Skeletal muscle tissue (tissue), 4 donors: ENCODE data around the gene ADAM33. TPM values are rescaled to one million over a fixed set of nuclear protein-coding genes. Genes with fewer than 3 reads are reported as not detected.

ENCODE experiments used
- H3K27ac ChIP-seq: one replicate; pipeline ENCODE4 v1.7.0; 2013; ENCODE audit warnings: mild to moderate bottlenecking, low read depth, low read length, inconsistent platforms
- H3K27me3 ChIP-seq, 3 donors: one replicate each; pipeline ENCODE4 v1.7.0; 2013; ENCODE audit warnings: low read length in 3 of 3; ENCODE audit not compliant: control insufficient read depth in 3 of 3, insufficient read depth in 3 of 3
- H3K36me3 ChIP-seq, 3 donors: one replicate each; pipeline ENCODE4 v1.7.0; 2013; ENCODE audit warnings: low read length in 3 of 3; ENCODE audit not compliant: control insufficient read depth in 3 of 3, insufficient read depth in 3 of 3
- H3K4me1 ChIP-seq, 3 donors: one replicate each; pipeline ENCODE4 v1.7.0; 2013; ENCODE audit warnings: low read length in 3 of 3, mild to moderate bottlenecking in 3 of 3; ENCODE audit not compliant: control insufficient read depth in 3 of 3, insufficient read depth in 3 of 3
- H3K4me3 ChIP-seq, 3 donors: one replicate each; pipeline ENCODE4 v1.7.0; 2013; ENCODE audit warnings: low read length in 3 of 3
- H3K9ac ChIP-seq, 3 donors: one replicate each; pipeline ENCODE4 v1.7.0; 2013; ENCODE audit warnings: low read length in 3 of 3, mild to moderate bottlenecking in 3 of 3, moderate library complexity in 2 of 3, low read depth in 1 of 3
- H3K9me3 ChIP-seq, 3 donors: one replicate each; pipeline ENCODE4 v1.7.0; 2013; ENCODE audit warnings: low read length in 3 of 3; ENCODE audit not compliant: control insufficient read depth in 3 of 3
- total RNA-seq: library from RNA; depleted of rRNA; stranded (reverse); fragments of >200 nt; gene quantifications from one replicate; pipeline ENCODE4 v1.2.3, GENCODE V29; 2014
- donor health status: Osteomylitis.

Gene ADAM33
- total RNA-seq, 1 donor from 2014 or later = 30.8 TPM

DNA sequence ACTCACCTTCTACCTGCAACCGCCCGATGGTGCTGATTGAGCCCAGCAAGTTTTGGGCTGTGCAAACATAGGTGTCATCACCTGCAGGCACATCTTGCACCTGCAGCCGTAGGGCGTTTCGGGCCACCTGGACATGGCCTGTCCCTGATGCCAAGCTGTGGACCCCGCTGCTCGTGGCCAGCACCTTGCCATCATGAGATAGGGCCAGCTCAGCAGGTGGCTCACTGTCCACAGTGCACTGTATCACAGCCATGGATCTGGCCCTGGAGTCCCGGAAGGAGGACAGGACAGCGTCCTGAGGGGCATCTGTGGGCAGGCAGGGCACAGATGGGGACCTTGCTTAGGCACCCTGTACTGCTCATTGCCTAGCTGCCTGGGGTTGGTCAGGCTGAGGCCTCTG lies 10.1 kb upstream of the ADAM33 start:
- Histone ChIP-seq H3K27ac (no peak overlapping the region), H3K9me3 (peaks cover 0 to 4% (median 0%) of the 10 kb centered on the region in 3 donors), H3K9ac (no peak overlapping the region), H3K4me1 (peaks cover 6 to 10% (median 7%) of the 10 kb centered on the region in 3 donors), H3K4me3 (no peak overlapping the region), H3K27me3 (no peaks in the 10 kb centered on the region), H3K36me3 (peaks cover 0 to 4% (median 0%) of the 10 kb centered on the region in 3 donors)

- H3K4me3 ChIP-seq = no peak overlapping the region
- peaks cover 0 to 4% (median 0%) of the 10 kb centered on the region in 3 donors for H3K36me3 ChIP-seq
- peaks cover 0 to 1% (median 0%) of the 10 kb centered on the region in 3 donors for H3K9me3 ChIP-seq
- no peak overlapping the region for H3K9ac ChIP-seq
- H3K27ac ChIP-seq = no peak overlapping the region
- H3K27me3 ChIP-seq = no peaks in the 10 kb centered on the region
- peaks cover 11 to 15% (median 12%) of the 10 kb centered on the region in 3 donors for H3K4me1 ChIP-seq
Observed at GRCh38 chr20:3691306-3691705, 9.5 kb upstream of the ADAM33 start.

DNA sequence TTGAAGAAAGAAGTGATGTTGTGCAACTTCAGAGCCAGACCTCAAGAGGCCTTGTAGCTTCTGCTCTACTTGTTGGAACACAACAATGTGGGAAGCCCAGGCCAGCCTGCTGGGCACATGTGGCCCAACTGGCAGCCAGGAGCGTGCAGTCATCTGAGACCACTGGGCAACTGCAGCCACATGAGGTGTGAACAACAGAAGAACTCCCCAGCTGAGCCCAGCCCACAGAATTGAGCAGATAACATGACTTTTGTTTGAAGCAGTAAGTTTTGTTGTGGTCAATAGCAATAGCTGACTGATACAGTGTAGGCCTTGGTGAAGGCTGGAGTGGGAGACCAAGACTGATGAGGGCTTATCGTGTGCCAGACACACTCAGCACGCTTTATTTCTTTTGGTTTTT lies 8.6 kb upstream of the ADAM33 start:
- H3K27ac ChIP-seq = no peak overlapping the region
- no peak overlapping the region for H3K4me3 ChIP-seq
- H3K9me3 ChIP-seq = no peaks in the 10 kb centered on the region
- H3K9ac ChIP-seq = no peak overlapping the region
- H3K4me1 ChIP-seq = peaks cover 11 to 16% (median 13%) of the 10 kb centered on the region in 3 donors
- no peaks in the 10 kb centered on the region for H3K27me3 ChIP-seq
- H3K36me3 ChIP-seq = peaks cover 0 to 4% (median 0%) of the 10 kb centered on the region in 3 donors

- Histone ChIP-seq H3K9me3 (no peaks in the 10 kb centered on the region), H3K36me3 (peaks cover 0 to under 1% (median 0%) of the 10 kb centered on the region in 3 donors), H3K4me1 (peaks cover 11 to 16% (median 13%) of the 10 kb centered on the region in 3 donors), H3K9ac (no peak overlapping the region), H3K27me3 (no peaks in the 10 kb centered on the region), H3K27ac (no peak overlapping the region), H3K4me3 (no peak overlapping the region)
Observed at GRCh38 chr20:3689978-3690377, 8.2 kb upstream of the ADAM33 start.

GRCh38 chr20:3687655-3688054 lies 5.8 kb upstream of the ADAM33 start:
- H3K27ac ChIP-seq = peak overlapping the region; percentile 11
- H3K27me3 ChIP-seq = no peaks in the 10 kb centered on the region
- no peaks in the 10 kb centered on the region for H3K36me3 ChIP-seq
- H3K9ac ChIP-seq = no peak overlapping the region
- no peak overlapping the region for H3K4me3 ChIP-seq
- peaks cover 11 to 16% (median 13%) of the 10 kb centered on the region in 3 donors for H3K4me1 ChIP-seq
- no peaks in the 10 kb centered on the region for H3K9me3 ChIP-seq

DNA sequence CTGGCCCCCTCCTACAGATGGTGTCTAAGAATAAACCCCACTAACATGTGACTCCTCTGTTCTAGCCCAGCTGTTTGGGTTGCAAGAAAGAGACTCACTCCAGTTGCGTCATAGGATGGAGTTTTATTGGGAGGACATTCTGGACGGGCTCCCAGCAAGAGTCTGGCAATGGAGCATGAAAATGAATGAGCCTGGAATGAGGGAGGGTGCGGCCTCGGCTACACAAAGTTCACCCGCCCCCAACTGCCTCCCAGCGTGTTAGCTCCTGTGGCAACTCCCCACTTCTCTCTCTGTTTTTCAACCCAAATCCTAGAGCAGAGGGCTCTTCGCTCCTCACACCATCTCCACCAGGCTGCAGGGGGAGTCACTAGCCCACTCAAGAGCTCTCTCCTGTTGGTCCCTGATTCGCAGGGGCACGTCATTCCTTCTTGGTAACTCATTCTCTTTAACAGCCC lies 5.1 kb upstream of the ADAM33 start:
- Histone ChIP-seq H3K4me1 (peaks cover 11 to 20% (median 13%) of the 10 kb centered on the region in 3 donors), H3K9me3 (no peaks in the 10 kb centered on the region), H3K27me3 (peaks cover 4 to 5% (median 5%) of the 10 kb centered on the region in 3 donors), H3K27ac (peak overlapping the region; percentile 11), H3K4me3 (peak overlapping the region in 1 of 3 donors; percentile 54), H3K9ac (no peak overlapping the region), H3K36me3 (no peaks in the 10 kb centered on the region)

DNA sequence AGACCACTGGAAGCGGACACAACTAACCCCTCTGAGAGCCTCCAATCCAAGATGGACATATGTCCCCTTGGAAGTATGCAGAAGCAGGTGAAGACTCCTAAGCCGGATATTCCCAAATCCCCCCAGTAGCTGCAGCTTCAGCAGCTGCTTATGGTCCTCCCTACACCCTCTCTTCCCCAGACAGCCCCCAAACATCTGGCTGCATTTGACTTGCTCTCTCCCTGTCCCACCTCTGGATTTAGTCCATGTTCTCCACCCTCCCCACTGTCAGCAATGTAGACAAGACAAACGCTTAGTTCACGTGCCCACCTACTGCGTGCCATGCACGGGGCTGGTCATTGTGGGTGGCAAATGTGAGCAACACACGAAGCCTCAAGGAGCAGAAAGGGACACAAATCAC lies 4.6 kb upstream of the ADAM33 start:
- Histone ChIP-seq H3K4me1 (peaks cover 11 to 23% (median 17%) of the 10 kb centered on the region in 3 donors), H3K9me3 (no peaks in the 10 kb centered on the region), H3K36me3 (no peaks in the 10 kb centered on the region), H3K27me3 (peaks cover 5 to 8% (median 5%) of the 10 kb centered on the region in 3 donors), H3K27ac (no peak overlapping the region), H3K4me3 (peak overlapping the region in 1 of 3 donors; percentile 42), H3K9ac (no peak overlapping the region)

- Histone ChIP-seq H3K27me3 (peaks cover 8 to 14% (median 13%) of the 10 kb centered on the region in 3 donors), H3K36me3 (no peaks in the 10 kb centered on the region), H3K4me1 (peaks cover 11 to 23% (median 18%) of the 10 kb centered on the region in 3 donors), H3K4me3 (no peak overlapping the region), H3K9ac (no peak overlapping the region), H3K27ac (no peak overlapping the region), H3K9me3 (no peaks in the 10 kb centered on the region)
Observed at GRCh38 chr20:3685341-3685740, 3.5 kb upstream of the ADAM33 start.

GRCh38 chr20:3681352-3681930 lies 369 bp downstream of the ADAM33 start:
- Histone ChIP-seq H3K9ac (peak overlapping the region; percentile 12 to 66 (median 53)), H3K4me3 (peak overlapping the region; percentile 46 to 67 (median 66)), H3K27ac (no peak overlapping the region), H3K27me3 (peaks cover 8 to 14% (median 13%) of the 10 kb centered on the region in 3 donors), H3K36me3 (no peaks in the 10 kb centered on the region), H3K4me1 (peaks cover 16 to 20% (median 19%) of the 10 kb centered on the region in 3 donors), H3K9me3 (no peaks in the 10 kb centered on the region)

DNA sequence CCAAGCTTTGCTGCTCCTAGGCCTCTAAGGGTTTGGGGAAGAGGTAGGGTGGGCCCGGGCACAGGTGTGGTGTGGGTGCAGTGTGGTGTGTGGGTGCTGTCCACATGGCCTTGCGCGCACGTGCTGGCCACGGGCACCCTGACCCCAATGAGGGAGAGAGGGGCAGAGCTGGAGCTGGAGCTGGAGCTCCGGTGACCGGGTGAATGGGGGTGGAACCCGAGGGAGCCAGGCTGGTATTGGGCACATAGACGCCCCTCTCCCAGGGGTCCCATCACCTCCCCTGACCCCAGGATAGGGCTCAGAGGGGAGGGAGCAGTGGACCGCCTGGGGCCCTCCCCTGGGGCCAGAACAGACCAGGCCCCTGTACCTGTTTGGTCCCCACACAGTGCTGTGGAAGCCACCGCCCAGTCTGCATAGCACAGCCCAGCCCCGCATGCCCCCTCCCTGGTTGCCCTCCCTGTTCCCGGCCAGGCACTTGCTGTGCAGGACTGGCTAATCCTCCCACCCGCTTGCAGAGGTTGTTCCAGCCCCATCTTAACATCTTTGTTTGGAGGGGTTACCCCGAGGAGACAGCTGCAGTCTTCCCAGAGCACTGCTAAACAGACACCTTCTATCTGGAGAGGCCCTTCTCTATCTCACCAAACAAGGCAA lies 984 bp downstream of the ADAM33 start:
- peak overlapping the region; percentile 33 to 57 (median 53) for H3K9ac ChIP-seq
- H3K27me3 ChIP-seq = peaks cover 8 to 14% (median 13%) of the 10 kb centered on the region in 3 donors
- H3K4me1 ChIP-seq = peaks cover 13 to 19% (median 16%) of the 10 kb centered on the region in 3 donors

More for the DNA sequence above, 984 bp downstream of the ADAM33 start:
- H3K9me3 ChIP-seq = no peaks in the 10 kb centered on the region
- peak overlapping the region; percentile 46 to 67 (median 66) for H3K4me3 ChIP-seq
- peaks cover 0 to 3% (median 0%) of the 10 kb centered on the region in 3 donors for H3K36me3 ChIP-seq
- no peak overlapping the region for H3K27ac ChIP-seq
